Measurements from ENCODE around the gene PWWP2B. TPM values are rescaled to one million over a fixed set of nuclear protein-coding genes. Genes with fewer than 3 reads are reported as not detected.

Gene PWWP2B
- total and polyA plus RNA-seq, 2 of the 4 experiments (the other 2 are of a cell fraction): 1.7 to 2.2 TPM

DNA sequence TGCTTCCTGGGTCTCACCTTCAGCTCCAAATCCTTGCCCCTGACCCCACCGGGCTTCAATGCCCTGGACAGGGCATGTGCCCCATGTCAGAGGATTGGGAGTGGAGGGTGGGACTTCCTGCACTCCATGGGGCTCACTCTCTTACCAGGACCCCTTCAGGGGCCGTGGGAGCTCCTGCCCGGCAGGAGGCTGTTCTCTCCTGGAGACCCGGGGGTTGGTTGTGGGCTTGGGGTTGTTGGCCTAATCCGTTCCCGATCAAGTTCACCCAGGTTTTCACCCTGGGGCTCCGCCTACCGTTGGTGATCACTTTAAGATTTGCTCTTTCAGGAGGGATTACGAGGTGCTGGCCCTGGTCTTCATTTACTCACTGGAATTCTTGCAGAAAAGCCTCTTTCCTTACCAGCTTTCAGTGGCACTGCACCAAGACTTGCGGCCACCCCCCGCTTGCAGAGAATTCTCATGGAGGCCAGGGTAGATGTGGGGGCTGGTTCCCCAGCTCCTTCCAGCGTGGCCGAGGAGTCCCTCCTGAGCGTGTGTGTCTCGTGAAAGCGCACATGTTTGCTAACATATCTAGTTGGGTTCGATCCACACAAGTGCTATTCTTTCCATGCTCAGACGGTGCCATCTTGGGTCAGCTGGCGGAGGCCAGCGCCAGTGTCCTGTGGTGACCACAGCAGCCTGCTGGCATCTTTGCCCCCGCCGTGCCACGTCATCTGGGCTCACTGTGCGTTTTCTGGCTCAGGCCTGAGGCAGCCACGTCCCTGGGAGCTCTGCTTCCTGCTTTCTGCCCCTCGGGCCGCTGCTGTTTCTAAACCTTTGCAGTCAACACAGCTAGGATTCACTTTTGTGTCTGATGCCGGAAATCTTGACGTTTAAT, 15.6 kb downstream of the PWWP2B start:
- Histone ChIP-seq H3K27me3 (ENCODE audit: control insufficient read depth, insufficient read depth, low read length) (no peaks in the 10 kb centered on the region), H2BK5ac (ENCODE audit: low read depth, low read length, poor library complexity, severe bottlenecking) (no peak overlapping the region), H3K4me1 (ENCODE audit: control insufficient read depth, insufficient read depth, low read length) (peaks cover 6% of the 10 kb centered on the region; the same call in 1 of the 2 replicates), H2AK9ac (replicated peaks; ENCODE audit: low read depth, low read length, poor library complexity) (no peak overlapping the region), H3K9me1 (ENCODE audit: insufficient read depth, low read length) (peaks cover 11% of the 10 kb centered on the region), H3K9ac (ENCODE audit: low read depth, low read length) (no peak overlapping the region), H3K79me1 (ENCODE audit: low read depth in 1 of 2, low read length in 2 of 2) (peaks cover 0 to 21% of the 10 kb centered on the region in 2 experiments; a peak in 3 of 4 replicates), H4K20me1 (ENCODE audit: insufficient read depth, low read length) (peaks cover 12% of the 10 kb centered on the region), H4K5ac (ENCODE audit: low read depth, low read length) (no peak overlapping the region), H2AFZ (replicated peaks; ENCODE audit: low read length, poor library complexity) (no peak overlapping the region), H3K56ac (ENCODE audit: extremely low read depth, insufficient read depth, low read length) (no peak overlapping the region), H3K36me3 (ENCODE audit: control insufficient read depth, insufficient read depth, low read length) (no peaks in the 10 kb centered on the region; the same call in 1 of the 2 replicates), H3K4ac (ENCODE audit: low read depth, low read length) (no peak overlapping the region), H3K4me3 (ENCODE audit: insufficient read depth, low read depth, low read length) (no peak overlapping the region), H4K8ac (ENCODE audit: low read depth in 2 of 2, low read length in 2 of 2) (no peak overlapping the region), H4K91ac (ENCODE audit: insufficient read depth, low read depth, low read length) (no peak overlapping the region), H3K9me3 (ENCODE audit: control insufficient read depth, insufficient read depth, low read length) (no peaks in the 10 kb centered on the region), H3K27ac (ENCODE audit: insufficient read depth, low read length) (no peak overlapping the region), H2BK15ac (ENCODE audit: low read depth, low read length) (no peak overlapping the region), H3K18ac (ENCODE audit: low read depth, low read length) (no peak overlapping the region), H3K23ac (ENCODE audit: low read depth, low read length) (no peak overlapping the region), H3K14ac (replicated peaks; ENCODE audit: low read depth, low read length) (no peak overlapping the region), H3K4me2 (ENCODE audit: low read depth, low read length) (no peak overlapping the region), H2BK20ac (ENCODE audit: low read depth, low read length) (no peak overlapping the region), H2BK120ac (ENCODE audit: low read depth, low read length) (no peak overlapping the region), H2AK5ac (ENCODE audit: low read depth, low read length) (no peak overlapping the region)
- TF ChIP-seq, protein P1, sequence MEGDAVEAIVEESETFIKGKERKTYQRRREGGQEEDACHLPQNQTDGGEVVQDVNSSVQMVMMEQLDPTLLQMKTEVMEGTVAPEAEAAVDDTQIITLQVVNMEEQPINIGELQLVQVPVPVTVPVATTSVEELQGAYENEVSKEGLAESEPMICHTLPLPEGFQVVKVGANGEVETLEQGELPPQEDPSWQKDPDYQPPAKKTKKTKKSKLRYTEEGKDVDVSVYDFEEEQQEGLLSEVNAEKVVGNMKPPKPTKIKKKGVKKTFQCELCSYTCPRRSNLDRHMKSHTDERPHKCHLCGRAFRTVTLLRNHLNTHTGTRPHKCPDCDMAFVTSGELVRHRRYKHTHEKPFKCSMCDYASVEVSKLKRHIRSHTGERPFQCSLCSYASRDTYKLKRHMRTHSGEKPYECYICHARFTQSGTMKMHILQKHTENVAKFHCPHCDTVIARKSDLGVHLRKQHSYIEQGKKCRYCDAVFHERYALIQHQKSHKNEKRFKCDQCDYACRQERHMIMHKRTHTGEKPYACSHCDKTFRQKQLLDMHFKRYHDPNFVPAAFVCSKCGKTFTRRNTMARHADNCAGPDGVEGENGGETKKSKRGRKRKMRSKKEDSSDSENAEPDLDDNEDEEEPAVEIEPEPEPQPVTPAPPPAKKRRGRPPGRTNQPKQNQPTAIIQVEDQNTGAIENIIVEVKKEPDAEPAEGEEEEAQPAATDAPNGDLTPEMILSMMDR (conservative IDR thresholded peaks at IDR 0.05; ENCODE audit: low read depth, low read length): no peak
- TF ChIP-seq RCOR1 (IDR thresholded peaks at IDR 0.05; ENCODE audit: insufficient replicate concordance, low read length) (no peak), MXI1 (IDR thresholded peaks at IDR 0.05; ENCODE audit: borderline replicate concordance, low read depth, low read length) (no peak), SMC3 (IDR thresholded peaks at IDR 0.05; ENCODE audit: low read depth, low read length) (no peak), FOS (IDR thresholded peaks at IDR 0.05; ENCODE audit: low read depth, low read length) (no peak), BHLHE40 (IDR thresholded peaks at IDR 0.05; ENCODE audit: low read depth, low read length) (no peak), CEBPB (IDR thresholded peaks at IDR 0.05; ENCODE audit: low read depth, low read length) (no peak), RFX5 (IDR thresholded peaks at IDR 0.05; ENCODE audit: low read depth, low read length) (no peak), CHD1 (IDR thresholded peaks at IDR 0.05; ENCODE audit: low read depth, low read length) (no peak), POLR2A (IDR thresholded peaks at IDR 0.05; ENCODE audit: low read depth, low read length) (no peak), MAZ (IDR thresholded peaks at IDR 0.05; ENCODE audit: borderline replicate concordance, low read depth, low read length) (no peak), NFE2L2 (IDR thresholded peaks at IDR 0.05; ENCODE audit: low read depth, low read length) (no peak), MAFK (IDR thresholded peaks at IDR 0.05; ENCODE audit: low read depth, low read length) (no peak)
- TF ChIP-seq, protein P2, sequence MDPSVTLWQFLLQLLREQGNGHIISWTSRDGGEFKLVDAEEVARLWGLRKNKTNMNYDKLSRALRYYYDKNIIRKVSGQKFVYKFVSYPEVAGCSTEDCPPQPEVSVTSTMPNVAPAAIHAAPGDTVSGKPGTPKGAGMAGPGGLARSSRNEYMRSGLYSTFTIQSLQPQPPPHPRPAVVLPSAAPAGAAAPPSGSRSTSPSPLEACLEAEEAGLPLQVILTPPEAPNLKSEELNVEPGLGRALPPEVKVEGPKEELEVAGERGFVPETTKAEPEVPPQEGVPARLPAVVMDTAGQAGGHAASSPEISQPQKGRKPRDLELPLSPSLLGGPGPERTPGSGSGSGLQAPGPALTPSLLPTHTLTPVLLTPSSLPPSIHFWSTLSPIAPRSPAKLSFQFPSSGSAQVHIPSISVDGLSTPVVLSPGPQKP (IDR thresholded peaks at IDR 0.05; ENCODE audit: borderline replicate concordance, low read depth, low read length): no peak
- no TSS peak for BruUV-seq (replicated peaks)
- DNase-seq: no peak
- in situ Hi-C loops (cut with MboI; ENCODE audit: low sequenced_read_pairs): no loop called here
- POLR2A ChIA-PET (ENCODE audit: unreplicated experiment): no interaction called here
- CTCF ChIA-PET: interaction anchor here (1.2 kb wide), 1 partner anchor 31 kb away, joined by 5 read pairs; no protein-coding TSS in a partner anchor
- dilution Hi-C loops (cut with HindIII; ENCODE audit: low sequenced_read_pairs, unreplicated experiment): no loop called here
- WGBS, 2 experiments (ENCODE audit: extremely low coverage in 2 of 2, insufficient read length in 1 of 2): 96% methylated on average over 11 of the region's 29 CpGs; no CpG with 5 or more reads in 1 of the 2 experiments
- ATAC-seq (ENCODE audit: low read depth): no peak
- intact Hi-C loops (cut with micrococcal nuclease): no loop called here

Measured in IMR-90 (cell line).